K562 (cell line): ENCODE measurements around the gene FAM98C. TPM values are rescaled to one million over a fixed set of nuclear protein-coding genes. Genes with fewer than 3 reads are reported as not detected.

Experiments
- JUN ChIP-seq, 2 experiments: sonication (generic) in 1 of 2; formaldehyde crosslinking in 1 of 2; IDR thresholded peaks; 2 replicates each; pipeline versions ENCODE4 v1.6.1 to v1.8.0; 2012 to 2022; ENCODE audit warnings: borderline replicate concordance in 2 of 2, mild to moderate bottlenecking in 2 of 2, improper control_type of control experiment in 1 of 2, low read depth in 1 of 2, low read length in 1 of 2, missing genetic modification reagents in 1 of 2
- NCOR1 ChIP-seq: fragments of 450-650 bp; IDR thresholded peaks from 2 replicates; pipeline ENCODE4 v1.6.1; 2016; ENCODE audit warnings: mild to moderate bottlenecking, moderate library complexity
- NR0B1 ChIP-seq: fragments of 450-650 bp; IDR thresholded peaks from one replicate; pipeline ENCODE4 v1.6.1; 2018; ENCODE audit warnings: mild to moderate bottlenecking, moderate library complexity; ENCODE audit not compliant: partially characterized antibody
- RBFOX2 ChIP-seq: fragments of 200-400 bp; formaldehyde crosslinking; IDR thresholded peaks from 2 replicates; pipeline ENCODE4 v1.6.1; 2017; ENCODE audit warnings: low read depth, mild to moderate bottlenecking, low read length, moderate library complexity
- SRSF3 ChIP-seq: fragments of 200-400 bp; formaldehyde crosslinking; IDR thresholded peaks from 2 replicates; pipeline ENCODE4 v1.6.1; 2016; ENCODE audit warnings: mild to moderate bottlenecking, low read length, moderate library complexity; ENCODE audit not compliant: insufficient read depth
- SUPT5H ChIP-seq: fragments of 450-650 bp; IDR thresholded peaks from 2 replicates; pipeline ENCODE4 v1.6.1; 2016
- ZBED1 ChIP-seq: IDR thresholded peaks from 2 replicates; pipeline ENCODE4 v1.6.1; 2014
- ZNF354B ChIP-seq: fragments of 250-450 bp; sonication (Bioruptor Pico); IDR thresholded peaks from 2 replicates; pipeline ENCODE4 v1.4.0; 2020
- ZNF384 ChIP-seq: IDR thresholded peaks from 2 replicates; pipeline ENCODE4 v1.6.1; 2012; ENCODE audit warnings: low read depth, low read length, improper control_type of control experiment
- ZNF445 ChIP-seq: fragments of 250-450 bp; sonication (Bioruptor Pico); IDR thresholded peaks from 2 replicates; pipeline ENCODE4 v1.4.0; 2020; ENCODE audit warnings: low read depth, mild to moderate bottlenecking, moderate library complexity
- ZNF592 ChIP-seq: fragments of 450-650 bp; IDR thresholded peaks from 2 replicates; pipeline ENCODE4 v1.6.1; 2017; ENCODE audit warnings: antibody characterized with exemption, mild to moderate bottlenecking
- ZNF695 ChIP-seq: fragments of 450-650 bp; formaldehyde crosslinking; IDR thresholded peaks from 2 replicates; pipeline ENCODE4 v1.4.0; 2020; ENCODE audit warnings: mild to moderate bottlenecking, moderate library complexity
- ZZZ3 ChIP-seq: fragments of 450-650 bp; IDR thresholded peaks from 2 replicates; pipeline ENCODE4 v1.6.1; 2016; ENCODE audit warnings: antibody characterized with exemption, mild to moderate bottlenecking, moderate library complexity
- polyA plus RNA-seq, 8 experiments: library from polyadenylated mRNA; depleted of rRNA in 4 of 8; stranded (reverse) in 5 of 8; unstranded in 3 of 8; fragments of >200 nt; fragmentation: Nextera tagmentation in 2 of 8; fragmentation: Illumina TruSeq in 1 of 8; extraction: Ambion mirVana in 2 of 8; extraction: Trizol in 1 of 8; gene quantifications; 2 replicates each; pipeline versions ENCODE4 v1.2.1 to v1.2.3, GENCODE V29; 2011 to 2014; ENCODE audit warnings: inconsistent platforms in 1 of 8, missing spikeins in 1 of 8
- total RNA-seq, 7 experiments: library from RNA; depleted of rRNA in 6 of 7; stranded (reverse); fragments of >200 nt in 6 of 7; fragmentation: Illumina TruSeq in 2 of 7; extraction: Trizol in 2 of 7; gene quantifications; 2 replicates each; pipeline versions ENCODE4 v1.2.1 to v1.2.3, GENCODE V29; 2011 to 2021; ENCODE audit warnings: low replicate concordance in 1 of 7
- TF ChIP-seq, protein P1 (sequence below): sonication (generic); formaldehyde crosslinking; IDR thresholded peaks from 2 replicates; pipeline ENCODE4 v1.8.1; 2022; ENCODE audit warnings: missing genetic modification reagents
- TF ChIP-seq, protein P2 (sequence below), 2 experiments: fragments of 450-650 bp in 1 of 2; IDR thresholded peaks; 2 replicates each; pipeline ENCODE4 v1.6.1; 2011 to 2017; ENCODE audit warnings: low read depth in 2 of 2, antibody characterized with exemption in 1 of 2, borderline replicate concordance in 1 of 2, low read length in 1 of 2, mild to moderate bottlenecking in 1 of 2, mixed read lengths in 1 of 2; ENCODE audit not compliant: control insufficient read depth in 1 of 2

FAM98C gene
- total and polyA plus RNA-seq, 9 of the 15 experiments (the other 6 are each of a cell fraction or from before 2014, with no cell fraction given) = 1.7 to 43.8 (median 13.7) TPM

GRCh38 chr19:38385057-38385803 is 17.7 kb upstream of the FAM98C start (continued):
- TF ChIP-seq, protein P1, sequence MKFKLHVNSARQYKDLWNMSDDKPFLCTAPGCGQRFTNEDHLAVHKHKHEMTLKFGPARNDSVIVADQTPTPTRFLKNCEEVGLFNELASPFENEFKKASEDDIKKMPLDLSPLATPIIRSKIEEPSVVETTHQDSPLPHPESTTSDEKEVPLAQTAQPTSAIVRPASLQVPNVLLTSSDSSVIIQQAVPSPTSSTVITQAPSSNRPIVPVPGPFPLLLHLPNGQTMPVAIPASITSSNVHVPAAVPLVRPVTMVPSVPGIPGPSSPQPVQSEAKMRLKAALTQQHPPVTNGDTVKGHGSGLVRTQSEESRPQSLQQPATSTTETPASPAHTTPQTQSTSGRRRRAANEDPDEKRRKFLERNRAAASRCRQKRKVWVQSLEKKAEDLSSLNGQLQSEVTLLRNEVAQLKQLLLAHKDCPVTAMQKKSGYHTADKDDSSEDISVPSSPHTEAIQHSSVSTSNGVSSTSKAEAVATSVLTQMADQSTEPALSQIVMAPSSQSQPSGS (CRISPR knock-in tag) = no peak
- TF ChIP-seq ZZZ3 = no peak
- TF ChIP-seq ZNF384 = no peak
- TF ChIP-seq, protein P2, sequence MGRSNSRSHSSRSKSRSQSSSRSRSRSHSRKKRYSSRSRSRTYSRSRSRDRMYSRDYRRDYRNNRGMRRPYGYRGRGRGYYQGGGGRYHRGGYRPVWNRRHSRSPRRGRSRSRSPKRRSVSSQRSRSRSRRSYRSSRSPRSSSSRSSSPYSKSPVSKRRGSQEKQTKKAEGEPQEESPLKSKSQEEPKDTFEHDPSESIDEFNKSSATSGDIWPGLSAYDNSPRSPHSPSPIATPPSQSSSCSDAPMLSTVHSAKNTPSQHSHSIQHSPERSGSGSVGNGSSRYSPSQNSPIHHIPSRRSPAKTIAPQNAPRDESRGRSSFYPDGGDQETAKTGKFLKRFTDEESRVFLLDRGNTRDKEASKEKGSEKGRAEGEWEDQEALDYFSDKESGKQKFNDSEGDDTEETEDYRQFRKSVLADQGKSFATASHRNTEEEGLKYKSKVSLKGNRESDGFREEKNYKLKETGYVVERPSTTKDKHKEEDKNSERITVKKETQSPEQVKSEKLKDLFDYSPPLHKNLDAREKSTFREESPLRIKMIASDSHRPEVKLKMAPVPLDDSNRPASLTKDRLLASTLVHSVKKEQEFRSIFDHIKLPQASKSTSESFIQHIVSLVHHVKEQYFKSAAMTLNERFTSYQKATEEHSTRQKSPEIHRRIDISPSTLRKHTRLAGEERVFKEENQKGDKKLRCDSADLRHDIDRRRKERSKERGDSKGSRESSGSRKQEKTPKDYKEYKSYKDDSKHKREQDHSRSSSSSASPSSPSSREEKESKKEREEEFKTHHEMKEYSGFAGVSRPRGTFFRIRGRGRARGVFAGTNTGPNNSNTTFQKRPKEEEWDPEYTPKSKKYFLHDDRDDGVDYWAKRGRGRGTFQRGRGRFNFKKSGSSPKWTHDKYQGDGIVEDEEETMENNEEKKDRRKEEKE (IDR thresholded peaks at IDR 0.05; ENCODE audit: borderline replicate concordance in 1 of 2, control insufficient read depth in 1 of 2, low read depth in 2 of 2, low read length in 1 of 2) = no peak
- no peak for TF ChIP-seq SRSF3
- no peak for TF ChIP-seq ZNF354B (CRISPR knock-in tag)
- no peak for TF ChIP-seq NCOR1
- TF ChIP-seq SUPT5H = 0 out of 2 replicates have a peak, but pooled peaks have one; percentile 39
- no peak for TF ChIP-seq ZNF592
- TF ChIP-seq ZNF445 = no peak
- TF ChIP-seq JUN (IDR thresholded peaks at IDR 0.05; ENCODE audit: borderline replicate concordance, low read depth, low read length) = no peak
- TF ChIP-seq JUN (CRISPR knock-in tag; IDR thresholded peaks at IDR 0.05; ENCODE audit: borderline replicate concordance) = no peak
- peak; percentile 63 for TF ChIP-seq RBFOX2
- TF ChIP-seq ZNF695 = no peak
- TF ChIP-seq ZBED1 = no peak
- TF ChIP-seq NR0B1 = no peak
